HG03039 (cell line): Measurements from ENCODE around the gene AFP.

ENCODE experiments used
- ATAC-seq: cut with Tn5 transposase; IDR thresholded peaks from one replicate; pipeline ENCODE4 v1.9.1; 2021; ENCODE audit warnings: mild to moderate bottlenecking, moderate library complexity; ENCODE audit not compliant: unreplicated experiment

The AFP gene

GRCh38 chr4:73413294-73413755 lies 22.7 kb upstream of the AFP start:
- ATAC-seq: no peak

GRCh38 chr4:73414936-73415271 lies 21.1 kb upstream of the AFP start:
- ATAC-seq: no peak

GRCh38 chr4:73415807-73416238 lies 20.2 kb upstream of the AFP start:
- ATAC-seq: no peak

GRCh38 chr4:73416423-73417087 lies 19.5 kb upstream of the AFP start:
- no peak for ATAC-seq

GRCh38 chr4:73417342-73417741 lies 18.7 kb upstream of the AFP start:
- ATAC-seq: no peak

GRCh38 chr4:73417973-73418372 lies 18.0 kb upstream of the AFP start:
- no peak for ATAC-seq

GRCh38 chr4:73418677-73419076 lies 17.3 kb upstream of the AFP start:
- ATAC-seq: no peak

- ATAC-seq: no peak
Measured at GRCh38 chr4:73419106-73420038, 16.6 kb upstream of the AFP start.

- ATAC-seq: no peak
Measured at GRCh38 chr4:73420615-73421014, 15.4 kb upstream of the AFP start.

- no peak for ATAC-seq
Measured at GRCh38 chr4:73421708-73422457, 14.1 kb upstream of the AFP start.

- no peak for ATAC-seq
Measured at GRCh38 chr4:73422458-73422752, 13.6 kb upstream of the AFP start.

- no peak for ATAC-seq
Measured at GRCh38 chr4:73423184-73423583, 12.8 kb upstream of the AFP start.

- ATAC-seq: no peak
Measured at GRCh38 chr4:73426666-73427065, 9.4 kb upstream of the AFP start.

- no peak for ATAC-seq
Measured at GRCh38 chr4:73429118-73429517, 6.9 kb upstream of the AFP start.

GRCh38 chr4:73429826-73430587 lies 6.0 kb upstream of the AFP start:
- no peak for ATAC-seq

GRCh38 chr4:73431813-73432168 lies 4.2 kb upstream of the AFP start:
- ATAC-seq: no peak

- ATAC-seq: no peak
Measured at GRCh38 chr4:73432169-73433000, 3.6 kb upstream of the AFP start.

GRCh38 chr4:73433140-73433539 lies 2.9 kb upstream of the AFP start:
- ATAC-seq: no peak

GRCh38 chr4:73434311-73434710 lies 1.7 kb upstream of the AFP start:
- ATAC-seq: peak; percentile 73
